ENCODE results near the gene FAM107B.
"Not testable (repeated sequence)": the region's sequence is repeated elsewhere in the genome, so short reads cannot be mapped to it uniquely, and the experiment has no call there.

Gene FAM107B

GRCh38 chr10:14595526-14596182, 179.0 kb downstream of the FAM107B start:
- no peak for DNase-seq

DNA sequence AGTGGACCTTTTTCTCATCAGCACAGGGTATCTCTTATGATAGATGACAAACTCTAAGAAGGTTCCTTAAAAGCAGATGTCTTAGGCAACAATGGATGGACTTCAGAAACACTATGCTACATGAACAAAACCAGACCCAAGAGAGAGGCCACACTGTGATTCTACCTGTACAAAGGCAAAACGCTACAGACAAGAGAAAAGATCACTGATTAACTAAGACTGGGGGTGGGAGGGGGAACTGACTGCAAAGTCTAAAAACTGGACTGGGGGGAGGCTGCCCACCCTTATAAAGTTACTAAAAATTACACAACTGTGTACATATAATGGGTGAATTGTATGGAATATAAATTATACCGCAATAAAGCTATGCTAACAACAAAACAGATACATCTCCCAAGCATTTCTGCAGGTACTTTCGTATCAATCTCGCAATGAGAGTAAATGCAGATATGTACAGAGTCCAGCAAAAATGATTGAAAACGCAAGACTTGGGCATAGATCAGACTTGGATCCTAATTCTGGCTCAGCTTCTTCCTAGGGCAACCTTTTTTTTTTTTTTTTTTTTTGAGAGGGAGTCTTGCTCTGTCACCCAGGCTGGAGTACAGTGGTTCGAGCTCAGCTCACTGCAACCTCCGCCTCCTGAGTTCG, 179.7 kb downstream of the FAM107B start:
- no peak for DNase-seq

GRCh38 chr10:14593806-14594205, 180.9 kb downstream of the FAM107B start:
- no peak for DNase-seq

- no peak for DNase-seq
Measured at GRCh38 chr10:14592566-14592965, 182.1 kb downstream of the FAM107B start.

DNA sequence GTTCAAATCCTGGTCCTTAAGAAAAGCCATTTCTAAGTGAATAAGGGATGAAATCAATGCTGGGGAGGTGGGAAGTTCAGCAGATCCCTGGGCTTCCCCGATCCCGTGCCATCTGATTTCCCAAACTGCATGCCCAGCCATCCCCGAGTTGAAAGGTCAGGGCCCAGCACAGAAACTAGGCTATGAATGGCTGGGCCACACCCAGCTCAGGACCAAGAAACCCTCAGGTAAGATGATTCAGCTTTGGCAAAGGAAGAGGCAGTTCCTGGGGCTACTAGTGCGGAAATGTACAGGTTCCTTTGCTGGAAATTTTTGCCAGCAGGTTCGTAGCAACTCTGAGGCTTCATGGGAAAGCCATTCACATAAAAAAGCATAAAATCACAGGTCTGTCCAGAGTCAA, 182.7 kb downstream of the FAM107B start:
- no peak for DNase-seq

GRCh38 chr10:14588938-14589294, 185.8 kb downstream of the FAM107B start:
- DNase-seq: not testable (repeated sequence)

- DNase-seq: peak; percentile 64 to 66
Measured at GRCh38 chr10:14588084-14588937, 186.4 kb downstream of the FAM107B start.

DNA sequence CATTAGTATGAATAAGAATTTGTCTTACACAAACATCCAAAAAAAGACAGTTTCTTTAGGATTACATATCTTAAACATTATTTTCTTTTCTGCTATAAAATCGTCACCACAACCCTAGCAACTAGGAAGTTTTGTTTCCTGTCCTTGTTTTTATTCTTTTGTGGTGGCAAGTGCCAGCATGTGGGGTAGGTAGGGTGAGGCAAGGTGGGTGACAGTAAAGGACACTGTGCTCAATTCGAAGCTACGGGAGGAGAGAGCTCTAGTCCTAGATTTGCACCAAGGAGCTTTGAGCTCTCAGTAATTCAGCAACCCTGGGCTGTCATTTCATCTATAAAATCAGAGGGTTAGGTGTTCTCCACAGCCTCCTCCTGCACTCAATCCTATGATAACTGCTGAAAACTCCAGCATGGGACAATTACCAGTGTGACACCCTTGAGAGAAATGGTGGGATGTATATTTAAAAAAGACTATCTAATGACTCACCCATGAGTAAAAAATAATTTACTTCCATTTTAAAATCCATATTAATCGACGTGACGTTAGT, 187.1 kb downstream of the FAM107B start:
- DNase-seq: no peak

GRCh38 chr10:14586901-14587300, 187.8 kb downstream of the FAM107B start:
- DNase-seq: no peak

DNA sequence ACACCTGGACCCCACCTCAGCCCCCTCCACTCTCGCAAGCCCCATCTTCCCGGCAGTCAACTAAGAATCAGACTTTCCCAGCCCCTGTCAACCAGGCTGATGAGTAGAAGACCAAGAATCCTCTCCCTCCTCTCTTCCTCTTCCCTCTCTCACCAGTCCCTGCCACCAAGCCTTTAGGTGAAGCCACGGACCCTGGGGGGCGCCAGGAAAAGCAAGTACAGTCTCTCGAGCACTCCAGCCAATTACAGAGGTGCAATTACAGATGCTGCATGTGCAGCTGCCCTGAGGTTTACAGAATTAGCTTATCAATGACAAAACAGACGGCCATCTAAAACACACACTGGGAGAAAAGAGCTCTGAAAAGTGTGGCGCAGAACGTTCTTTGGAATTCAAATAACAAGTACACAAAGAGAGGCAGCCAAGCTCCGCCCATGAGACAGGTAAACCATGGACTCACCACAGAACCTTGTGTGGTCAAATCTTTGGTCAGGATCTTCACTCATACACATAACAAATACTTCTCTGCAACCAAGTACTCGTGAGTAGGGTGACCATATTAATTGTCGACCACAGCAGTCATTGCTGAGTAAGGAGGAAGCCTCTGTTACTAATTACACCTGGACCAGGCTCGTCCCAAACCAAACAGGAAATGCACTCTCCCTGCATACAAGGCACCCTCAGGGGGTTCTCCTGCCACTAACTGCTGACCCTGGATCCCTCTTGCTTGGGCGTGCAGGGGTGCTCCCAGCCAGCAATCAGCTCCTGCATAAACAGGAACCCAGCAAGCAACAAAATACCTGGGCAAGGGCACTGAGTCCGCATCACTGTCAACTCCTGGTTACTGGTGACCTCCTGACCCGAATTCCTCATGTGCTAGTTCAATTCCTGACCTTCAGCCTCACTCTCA, 189.2 kb downstream of the FAM107B start:
- DNase-seq: no peak

DNA sequence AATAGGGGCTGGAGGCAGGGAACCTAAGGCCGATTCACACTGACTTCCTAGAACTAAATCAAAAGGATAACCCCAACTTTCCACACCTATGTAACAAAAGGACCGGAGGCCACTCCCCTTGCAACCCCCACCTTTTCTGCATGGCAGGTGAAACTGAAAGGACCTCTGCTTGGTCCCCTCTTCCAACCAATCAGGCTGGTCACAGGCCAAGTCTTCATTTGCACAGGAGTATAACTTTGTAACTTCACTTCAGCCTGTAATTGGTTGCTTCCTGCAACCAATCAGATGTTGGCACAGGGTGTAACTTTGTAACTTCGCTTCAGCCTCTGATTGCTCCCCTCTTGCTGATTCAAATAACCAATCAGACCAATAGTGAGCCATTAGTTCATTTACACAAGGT, 190.0 kb downstream of the FAM107B start:
- DNase-seq: peak in 1 of 2 experiments; percentile 49

GRCh38 chr10:14583967-14584366, 190.7 kb downstream of the FAM107B start:
- no peak for DNase-seq

- peak; percentile 82 to 86 for DNase-seq
Measured at GRCh38 chr10:14583252-14583651, 191.4 kb downstream of the FAM107B start.

DNA sequence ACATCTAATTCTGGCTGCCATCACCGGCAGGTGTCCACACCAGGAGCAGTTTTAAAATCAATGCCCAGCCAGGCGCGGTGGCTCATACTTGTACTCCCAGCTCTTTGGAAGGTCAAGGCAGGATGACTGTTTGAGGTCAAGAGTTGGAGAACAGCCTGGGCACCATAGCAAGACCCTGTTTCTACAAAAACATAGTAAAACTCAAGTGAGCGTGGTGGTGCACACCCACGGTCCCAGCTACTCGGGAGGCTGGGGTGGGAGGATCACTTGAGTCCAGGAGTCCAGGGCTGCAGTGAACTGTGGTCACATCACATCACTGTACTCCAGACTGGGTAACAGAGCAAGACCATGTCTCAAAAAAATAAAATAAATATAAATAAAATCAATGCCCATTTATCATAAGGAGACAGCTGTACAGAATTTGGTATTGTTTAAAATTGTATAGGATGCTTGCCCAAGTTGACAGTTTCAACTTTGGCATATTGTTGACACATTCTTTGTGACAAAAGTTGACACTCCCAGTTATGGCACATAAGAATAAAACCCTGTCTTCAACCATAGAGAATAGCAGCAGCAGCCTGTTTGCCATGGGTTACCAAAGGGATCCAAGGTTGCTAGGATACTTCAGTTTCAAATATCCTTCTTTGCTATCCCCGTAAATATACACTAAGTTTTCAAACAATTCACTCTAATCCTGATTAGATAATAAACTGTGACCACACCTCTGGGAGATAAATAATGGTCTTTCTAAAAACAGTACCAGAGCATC, 193.0 kb downstream of the FAM107B start:
- no peak for DNase-seq

DNA sequence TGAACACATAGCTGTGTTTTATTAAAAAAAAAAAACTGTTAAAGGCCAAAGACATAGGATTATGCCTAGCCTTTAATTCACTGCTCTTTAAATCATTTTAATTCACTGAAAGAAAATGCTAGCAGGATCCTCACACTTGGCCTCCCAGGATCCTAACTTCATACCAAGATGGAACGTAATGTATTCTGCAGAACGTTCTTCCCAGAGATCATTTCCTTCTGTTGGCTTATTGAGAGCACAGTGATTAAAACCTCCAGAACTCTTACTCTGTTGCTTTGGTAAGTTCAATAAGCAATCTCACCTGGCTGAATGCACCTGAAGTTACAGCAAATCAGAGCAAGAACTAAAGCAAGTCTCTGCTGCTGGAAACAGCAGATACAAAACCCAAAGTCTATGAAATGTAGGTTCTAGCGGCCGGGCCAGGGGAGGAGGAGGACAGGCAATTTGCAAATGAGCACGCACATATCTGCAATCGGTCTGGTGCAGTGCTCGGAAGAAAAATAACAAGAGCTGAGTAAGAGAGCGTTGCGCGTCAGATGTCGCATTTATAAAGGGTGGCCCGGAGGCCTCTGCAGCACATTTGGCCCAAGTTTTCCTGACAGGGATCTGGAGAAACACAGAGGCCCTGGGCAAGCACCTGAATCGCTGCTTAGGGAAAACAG, 193.9 kb downstream of the FAM107B start:
- DNase-seq: no peak

GRCh38 chr10:14579405-14579804, 195.3 kb downstream of the FAM107B start:
- DNase-seq: no peak

GRCh38 chr10:14578060-14578952, 196.4 kb downstream of the FAM107B start:
- DNase-seq: no peak

DNA sequence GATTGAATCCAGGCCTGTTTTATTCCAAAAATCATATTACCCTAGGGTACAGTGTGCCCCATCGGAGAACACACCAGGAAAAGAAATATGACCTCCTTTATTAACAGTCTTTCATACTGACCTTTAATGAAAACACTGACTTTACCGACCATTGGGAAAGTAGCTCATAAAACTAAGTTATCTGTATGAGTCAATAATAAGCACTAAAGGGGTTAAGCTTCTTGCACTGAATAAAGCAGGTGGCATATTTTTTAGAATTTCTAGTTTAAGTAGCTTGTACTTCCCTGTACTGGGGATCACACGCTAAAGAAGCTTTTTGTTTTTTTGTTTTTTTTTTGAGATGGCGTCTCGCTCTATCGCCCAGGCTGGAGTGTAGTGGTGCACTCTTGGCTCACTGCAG, 199.8 kb downstream of the FAM107B start:
- no peak for DNase-seq

GRCh38 chr10:14574291-14574690, 200.4 kb downstream of the FAM107B start:
- DNase-seq: no peak

DNA sequence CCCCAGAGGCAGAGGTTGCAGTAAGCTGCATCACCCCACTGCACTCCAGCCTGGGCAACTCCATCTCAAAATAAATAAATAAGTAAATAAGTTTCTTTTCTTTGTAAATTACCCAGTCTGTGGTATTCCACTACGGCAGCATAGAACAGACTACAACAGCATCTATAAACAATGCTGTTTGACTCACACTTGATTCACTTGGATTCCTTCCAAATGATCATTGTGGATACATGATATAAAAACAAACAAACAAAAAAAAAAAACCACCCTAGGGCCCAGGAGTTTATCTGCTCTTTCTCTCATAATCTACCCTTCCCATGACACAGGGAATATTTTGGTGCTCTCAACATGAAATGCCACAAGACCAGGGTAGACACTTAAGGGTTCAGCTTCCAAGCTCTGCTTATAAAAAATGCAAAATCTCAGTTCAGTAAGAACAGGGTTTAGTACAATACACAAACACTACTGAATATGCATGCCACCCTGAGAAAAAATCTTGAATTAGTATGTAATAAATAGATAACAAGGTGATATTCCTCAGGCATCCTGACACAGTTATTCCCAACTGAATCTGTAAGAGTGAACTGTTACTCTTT, 200.9 kb downstream of the FAM107B start:
- no peak for DNase-seq

Measured in activated T-cell treated with anti-CD3 and anti-CD28 coated beads, Interleukin-2, amount 50 U/mL, for 48 hours (primary cell).